H54 (cell line): ENCODE results near the gene PAX3.
"Not testable (repeated sequence)": the region's sequence is repeated elsewhere in the genome, so short reads cannot be mapped to it uniquely, and the experiment has no call there.

ENCODE experiments used
- DNase-seq: peaks from one replicate; pipeline ENCODE4 v3.0.0; 2011; ENCODE audit warnings: low spot score, mixed read lengths; ENCODE audit not compliant: insufficient read length
- FAIRE-seq: peaks from 3 replicates; lab custom pipeline; 2011; peaks lifted over from hg19 to GRCh38; lab: Jason Lieb, UNC
- POLR2A ChIP-seq: IDR thresholded peaks from 2 replicates; pipeline ENCODE4 v1.6.1; 2011; ENCODE audit warnings: low read depth, mild to moderate bottlenecking, low read length

Gene PAX3

GRCh38 chr2:222160944-222161343, 137.9 kb downstream of the PAX3 start:
- no peak for FAIRE-seq
- no peak for TF ChIP-seq POLR2A
- DNase-seq: no peak

- FAIRE-seq: no peak
- no peak for DNase-seq
- TF ChIP-seq POLR2A: no peak
These were observed 138.7 kb downstream of the PAX3 start for GRCh38 chr2:222160125-222160524.

GRCh38 chr2:222159221-222159620, 139.6 kb downstream of the PAX3 start:
- DNase-seq (no peak), FAIRE-seq (no peak)
- no peak for TF ChIP-seq POLR2A

- not testable (repeated sequence) for DNase-seq, FAIRE-seq
These were observed 143.7 kb downstream of the PAX3 start for GRCh38 chr2:222155003-222155664.
